Activated CD4-positive, alpha-beta T cell treated with anti-CD3 and anti-CD28 coated beads for 1 hour (primary cell): ENCODE results near the gene RPL36A.
A peak's percentile ranks its signal among the peaks of the same experiment; 100 is the strongest.

Experiments
- DNase-seq: peaks from one replicate; pipeline ENCODE4 v3.0.0-alpha.2; 2020

The RPL36A gene

GRCh38 chrX:101390664-101391525 is at the start of gene RPL36A:
Gene RPL36A (plus strand): TSS chrX:101391011. CDS start chrX:101391044, 33 bp downstream.
- DNase-seq: peak; percentile 64

GRCh38 chrX:101347859-101348451 is 42.9 kb upstream of the RPL36A start:
- DNase-seq: no peak

- peak; percentile 51 for DNase-seq
Observed at GRCh38 chrX:101348452-101349192, 42.2 kb upstream of the RPL36A start, which contains the start of gene TIMM8A. Gene TIMM8A (minus strand): TSS chrX:101348742. CDS start chrX:101348664, 78 bp downstream.

GRCh38 chrX:101349193-101349562 is 41.6 kb upstream of the RPL36A start:
- DNase-seq: no peak

- DNase-seq: no peak
Observed at GRCh38 chrX:101357166-101357795, 33.5 kb upstream of the RPL36A start.

GRCh38 chrX:101359966-101360365 is 30.8 kb upstream of the RPL36A start:
- DNase-seq: no peak

- DNase-seq: no peak
Observed at GRCh38 chrX:101360390-101360789, 30.4 kb upstream of the RPL36A start.

- DNase-seq: no peak
Observed at GRCh38 chrX:101362116-101362515, 28.7 kb upstream of the RPL36A start.

GRCh38 chrX:101362757-101363156 is 28.1 kb upstream of the RPL36A start:
- no peak for DNase-seq

- no peak for DNase-seq
Observed at GRCh38 chrX:101365301-101365795, 25.5 kb upstream of the RPL36A start.

GRCh38 chrX:101368800-101369199 is 22.0 kb upstream of the RPL36A start:
- DNase-seq: no peak

GRCh38 chrX:101369687-101370086 is 21.1 kb upstream of the RPL36A start:
- DNase-seq: no peak

- no peak for DNase-seq
Observed at GRCh38 chrX:101370888-101371504, 19.8 kb upstream of the RPL36A start.

- DNase-seq: no peak
Observed at GRCh38 chrX:101377547-101377946, 13.3 kb upstream of the RPL36A start.

GRCh38 chrX:101383679-101384205 is 7.1 kb upstream of the RPL36A start:
- no peak for DNase-seq

GRCh38 chrX:101385026-101385684 is 5.7 kb upstream of the RPL36A start:
- DNase-seq: no peak

GRCh38 chrX:101385795-101386541 is 4.8 kb upstream of the RPL36A start, which contains the start of gene BTK:
Gene BTK (minus strand): TSS chrX:101386191. CDS start chrX:101375284, 10,907 bp downstream.
- no peak for DNase-seq

GRCh38 chrX:101386542-101386885 is 4.3 kb upstream of the RPL36A start:
- DNase-seq: no peak

- DNase-seq: no peak
Observed at GRCh38 chrX:101388604-101389003, 2.2 kb upstream of the RPL36A start.

- no peak for DNase-seq
Observed at GRCh38 chrX:101391831-101392230, 1.0 kb downstream of the RPL36A start.
